CD4-positive, alpha-beta T cell treated with Interleukin-12 subunit alpha and Interleukin-12 subunit beta, for 1 hour (primary cell): ENCODE data around the gene HAP1.
"Not testable (repeated sequence)": the region's sequence is repeated elsewhere in the genome, so short reads cannot be mapped to it uniquely, and the experiment has no call there.

Experiments
- DNase-seq: peaks from one replicate; pipeline ENCODE4 v3.0.0-alpha.2; 2020

The HAP1 gene

GRCh38 chr17:41734139-41734948 is at the start of gene HAP1:
Gene HAP1 (minus strand): TSS chr17:41734643. CDS start chr17:41734634, 9 bp downstream.
- DNase-seq, result peak; percentile 10

GRCh38 chr17:41782142-41782541 is 47.7 kb upstream of the HAP1 start:
- DNase-seq, result no peak

- DNase-seq, result no peak
These were observed 47.1 kb upstream of the HAP1 start for GRCh38 chr17:41781404-41782110.

GRCh38 chr17:41779954-41780353 is 45.5 kb upstream of the HAP1 start:
- no peak for DNase-seq

GRCh38 chr17:41777574-41778188 is 43.2 kb upstream of the HAP1 start:
- no peak for DNase-seq

DNA sequence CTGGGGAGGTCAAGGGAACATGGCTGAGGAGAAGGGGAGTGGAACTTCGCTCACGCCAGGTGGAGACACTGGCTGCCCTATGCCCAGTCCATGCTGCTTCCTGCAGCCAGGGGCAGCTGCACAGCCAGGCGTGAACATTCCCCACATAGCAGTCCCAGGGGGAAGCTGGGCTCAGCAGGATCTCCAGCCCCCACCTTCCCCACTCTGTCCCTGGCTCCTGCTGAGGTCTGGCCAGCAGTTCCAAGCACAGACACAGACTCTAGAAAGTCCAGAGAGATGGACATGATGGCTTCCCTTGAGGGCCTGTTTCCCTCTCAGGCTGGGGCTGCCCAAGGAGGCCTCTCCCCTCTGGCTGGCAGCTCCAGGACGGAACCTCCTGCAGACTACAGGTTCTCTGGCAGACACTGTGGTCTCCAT is 42.7 kb upstream of the HAP1 start:
- no peak for DNase-seq

GRCh38 chr17:41776262-41776900 is 41.9 kb upstream of the HAP1 start:
- not testable (repeated sequence) for DNase-seq

- no peak for DNase-seq
These were observed 41.2 kb upstream of the HAP1 start for GRCh38 chr17:41775394-41776226.

GRCh38 chr17:41773731-41774193 is 39.3 kb upstream of the HAP1 start:
- no peak for DNase-seq

GRCh38 chr17:41773190-41773588 is 38.7 kb upstream of the HAP1 start:
- DNase-seq, result no peak

DNA sequence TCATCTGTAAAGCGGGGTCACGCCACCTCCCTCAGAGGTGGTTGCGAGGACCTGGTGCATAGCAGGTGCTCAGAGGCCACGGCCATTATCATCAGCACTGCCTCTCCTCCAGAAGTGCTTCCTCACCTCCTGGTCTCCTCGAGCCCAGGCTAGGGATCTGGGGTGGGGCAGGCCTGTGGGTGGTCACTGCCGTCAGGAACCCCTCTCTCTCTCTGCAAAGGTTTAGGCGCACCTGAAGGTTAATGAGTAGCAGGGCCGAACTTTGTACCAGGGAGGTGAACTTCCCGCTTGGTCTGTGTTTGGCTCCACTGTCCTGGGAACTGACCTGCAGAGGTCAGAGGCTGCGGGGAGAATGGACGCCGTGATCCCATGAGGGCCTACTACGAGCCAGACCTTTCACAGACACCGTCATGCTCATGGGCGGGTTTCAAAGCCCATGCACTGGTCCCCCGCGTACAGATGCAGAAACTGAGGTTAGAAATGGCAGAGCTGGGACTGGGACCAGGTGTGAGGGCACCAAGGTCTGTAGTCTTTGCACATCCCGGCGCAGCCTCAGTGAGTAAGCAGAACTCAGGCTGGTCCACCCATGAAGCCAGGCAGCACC is 38.2 kb upstream of the HAP1 start:
- DNase-seq, result no peak

GRCh38 chr17:41772218-41772585 is 37.8 kb upstream of the HAP1 start:
- DNase-seq, result no peak

DNA sequence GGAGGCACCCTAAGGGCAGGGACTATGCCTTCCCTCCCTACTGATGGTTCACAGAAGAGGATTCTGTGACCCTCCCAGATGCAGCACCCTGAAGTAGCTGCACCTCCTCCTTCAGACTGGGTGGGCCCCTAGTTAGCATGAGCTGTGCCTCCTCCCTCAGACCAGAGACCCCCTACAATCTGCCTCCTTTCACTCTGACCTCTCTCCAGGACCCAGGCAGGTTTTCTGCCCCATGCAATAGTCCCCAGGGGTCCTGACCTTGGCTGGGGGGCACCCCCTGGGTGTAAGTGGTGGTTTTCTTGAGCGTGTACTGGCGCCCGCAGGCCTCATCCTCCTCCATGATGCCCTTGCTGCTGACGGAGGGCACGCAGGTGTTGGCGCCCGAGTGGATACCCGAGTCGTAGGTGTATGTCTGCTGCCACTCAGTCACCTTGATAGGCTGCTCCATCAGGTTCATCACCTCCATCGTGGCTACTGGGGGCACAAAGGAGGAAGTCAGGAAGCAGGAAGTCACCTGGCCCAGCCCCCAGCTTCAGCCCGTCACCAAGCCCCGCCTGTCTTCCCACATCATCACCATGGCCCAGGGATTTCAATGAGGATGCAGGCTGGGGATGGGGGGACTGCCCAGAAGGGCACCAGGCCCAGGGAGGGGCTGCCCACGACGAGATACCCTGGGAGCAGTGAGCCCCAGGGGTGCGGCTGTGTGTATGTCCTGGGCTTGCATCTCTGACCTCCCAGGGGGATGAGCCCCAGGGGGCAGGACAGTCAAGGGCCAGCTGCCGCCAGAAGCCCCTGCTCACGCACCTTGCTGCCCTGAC is 37.2 kb upstream of the HAP1 start:
- DNase-seq, result no peak

DNA sequence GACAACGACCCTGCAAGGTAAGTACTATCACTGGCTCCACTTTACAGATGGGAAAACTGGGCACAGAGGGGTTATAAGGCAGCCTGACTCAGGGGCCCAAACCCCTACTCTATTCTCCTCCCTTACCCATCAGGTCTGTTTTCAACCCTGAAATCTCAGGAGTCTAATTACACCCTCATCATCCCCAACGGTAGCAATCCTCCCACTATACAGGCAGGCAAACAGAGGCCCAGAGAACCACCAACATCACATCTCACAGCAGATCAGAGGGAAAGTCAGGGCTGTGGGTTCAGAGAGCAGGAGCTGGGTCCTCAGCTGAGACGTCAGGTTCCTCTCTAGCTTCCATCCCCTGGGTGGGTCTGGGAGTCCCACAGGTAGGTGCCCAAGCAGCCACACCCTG is 35.5 kb upstream of the HAP1 start:
- no peak for DNase-seq

- DNase-seq, result no peak
These were observed 35.0 kb upstream of the HAP1 start for GRCh38 chr17:41769346-41769862.

GRCh38 chr17:41768682-41769288 is 34.3 kb upstream of the HAP1 start:
- DNase-seq, result no peak

DNA sequence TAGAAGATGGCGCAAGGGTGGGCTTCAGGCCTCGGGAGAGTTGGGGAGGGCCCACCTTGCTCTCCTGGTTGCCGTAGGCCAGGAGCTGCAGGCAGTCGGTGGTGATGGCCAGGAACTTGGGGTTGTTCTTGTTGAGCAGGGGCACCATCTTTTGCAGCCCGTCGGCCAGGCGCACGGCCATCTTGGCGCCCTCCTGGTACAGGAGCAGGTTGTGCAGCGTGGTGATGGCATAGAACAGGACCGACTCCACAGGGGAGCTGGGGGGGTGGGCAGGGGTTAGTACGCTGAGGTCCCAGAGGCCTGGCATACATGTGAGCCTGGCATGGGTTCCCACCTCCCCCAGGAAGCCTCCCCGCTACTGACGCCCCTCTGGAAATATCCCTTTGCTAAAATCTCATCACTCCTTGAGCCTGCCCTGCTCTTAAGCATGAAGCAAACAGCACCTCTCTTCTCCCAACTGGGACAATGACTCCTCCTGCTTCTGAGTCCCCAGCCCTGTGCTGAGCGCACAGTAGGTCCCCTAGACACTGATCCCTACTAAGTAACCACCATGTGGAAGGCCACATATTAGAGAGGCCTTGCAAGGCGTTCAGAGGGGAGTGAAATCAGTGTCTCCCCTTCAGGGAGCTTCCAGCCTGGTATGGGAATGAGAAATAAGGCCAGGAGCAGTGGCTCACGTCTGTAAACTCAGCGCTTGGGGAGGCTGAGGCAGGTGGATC is 33.0 kb upstream of the HAP1 start:
- no peak for DNase-seq

DNA sequence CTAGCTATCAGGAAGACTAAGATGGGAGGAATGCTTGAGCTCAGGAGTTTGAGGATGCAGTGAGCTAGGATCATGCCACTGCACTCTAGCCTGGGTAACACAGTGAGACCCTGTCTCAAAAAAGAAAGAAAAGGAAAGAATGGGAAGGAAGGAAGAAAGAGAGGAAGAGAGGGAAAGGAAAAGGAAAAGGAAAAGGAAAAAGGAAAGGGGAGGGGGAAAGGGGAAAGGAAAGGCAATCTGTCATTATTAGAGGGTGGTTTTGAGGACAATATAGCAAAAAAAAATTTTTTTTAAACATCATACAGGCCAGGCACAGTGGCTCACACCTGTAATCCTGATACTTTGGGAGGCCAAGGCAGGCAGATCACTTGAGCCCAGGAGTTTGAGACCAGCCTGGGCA is 31.7 kb upstream of the HAP1 start:
- no peak for DNase-seq

DNA sequence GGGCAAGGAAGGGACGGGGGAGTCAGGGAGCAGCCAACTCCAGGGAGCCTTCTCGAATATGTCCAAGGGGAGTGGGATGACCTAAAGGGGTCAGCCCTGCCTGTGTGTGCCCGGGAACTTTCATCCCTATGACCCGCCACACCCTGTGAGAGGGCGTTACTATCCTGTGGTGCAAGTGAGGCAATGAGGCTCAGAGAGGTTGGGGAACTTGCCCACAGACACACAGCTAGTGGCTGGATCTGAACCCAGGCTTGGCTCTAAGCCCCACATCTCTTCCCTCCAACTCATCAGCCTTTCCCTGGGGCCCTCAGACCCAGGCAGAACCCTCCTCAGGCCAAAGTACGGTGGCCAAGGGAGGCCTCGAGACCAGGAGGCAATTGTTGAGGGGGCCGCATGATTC is 28.9 kb upstream of the HAP1 start:
- DNase-seq, result no peak

DNA sequence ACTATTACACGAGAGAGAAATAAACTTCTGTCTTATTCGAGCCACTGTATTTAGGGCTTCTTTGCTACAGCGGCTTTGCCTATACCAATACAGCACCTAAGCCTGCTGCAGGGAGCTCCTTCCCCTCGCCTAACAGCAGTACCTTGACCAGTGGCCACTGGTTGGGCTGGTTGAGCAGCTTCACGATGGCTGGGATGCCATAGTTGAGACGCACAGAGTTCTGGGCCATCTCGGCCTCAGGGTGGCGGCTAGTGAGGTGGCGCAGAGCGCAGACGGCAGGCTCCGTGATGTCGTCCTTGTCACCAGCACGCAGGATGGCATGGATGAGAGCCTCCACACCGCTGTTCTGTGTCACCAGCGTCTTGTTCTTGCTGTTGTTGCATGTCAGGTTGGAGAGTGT is 28.4 kb upstream of the HAP1 start:
- no peak for DNase-seq
